GM18907 (cell line): ENCODE results near the gene ITPRIP.

Experiments used
- ATAC-seq: cut with Tn5 transposase; IDR thresholded peaks from one replicate; pipeline ENCODE4 v1.9.1; 2021; ENCODE audit warnings: mild to moderate bottlenecking, moderate library complexity; ENCODE audit not compliant: unreplicated experiment

ITPRIP gene

GRCh38 chr10:104337985-104338735 is at the start of gene ITPRIP:
ITPRIP (minus strand) TSS chr10:104338465; CDS start chr10:104316051, 22,414 bp downstream.
- peak; percentile 80 for ATAC-seq

- ATAC-seq: peak; percentile 87
These were observed 49.0 kb upstream of the ITPRIP start for GRCh38 chr10:104387130-104387888.

GRCh38 chr10:104380336-104380735 is 42.1 kb upstream of the ITPRIP start:
- ATAC-seq: no peak

GRCh38 chr10:104376784-104377300 is 38.6 kb upstream of the ITPRIP start:
- no peak for ATAC-seq

- no peak for ATAC-seq
These were observed 36.3 kb upstream of the ITPRIP start for GRCh38 chr10:104374591-104374990.

GRCh38 chr10:104371753-104372152 is 33.5 kb upstream of the ITPRIP start:
- ATAC-seq: no peak

- no peak for ATAC-seq
These were observed 30.1 kb upstream of the ITPRIP start for GRCh38 chr10:104368381-104368780.

GRCh38 chr10:104367904-104368303 is 29.6 kb upstream of the ITPRIP start:
- ATAC-seq: no peak

- ATAC-seq: no peak
These were observed 21.5 kb upstream of the ITPRIP start for GRCh38 chr10:104359811-104360210.

GRCh38 chr10:104353325-104354048 is 15.2 kb upstream of the ITPRIP start, which contains the start of gene CFAP58:
CFAP58 (plus strand) TSS chr10:104353833; CDS start chr10:104353898, 65 bp downstream.
- ATAC-seq: peak; percentile 76

- peak; percentile 17 for ATAC-seq
These were observed 13.7 kb upstream of the ITPRIP start for GRCh38 chr10:104351919-104352318.

- peak; percentile 22 for ATAC-seq
These were observed 12.9 kb upstream of the ITPRIP start for GRCh38 chr10:104351061-104351702.

GRCh38 chr10:104350127-104350635 is 11.9 kb upstream of the ITPRIP start:
- ATAC-seq: peak; percentile 52

- ATAC-seq: peak; percentile 51
These were observed 11.4 kb upstream of the ITPRIP start for GRCh38 chr10:104349623-104350126.

GRCh38 chr10:104348601-104349000 is 10.3 kb upstream of the ITPRIP start:
- ATAC-seq: no peak

GRCh38 chr10:104347295-104348045 is 9.2 kb upstream of the ITPRIP start:
- ATAC-seq: no peak

- no peak for ATAC-seq
These were observed 7.7 kb upstream of the ITPRIP start for GRCh38 chr10:104345941-104346340.

- no peak for ATAC-seq
These were observed 7.2 kb upstream of the ITPRIP start for GRCh38 chr10:104345515-104345914.

GRCh38 chr10:104344219-104344618 is 6.0 kb upstream of the ITPRIP start:
- ATAC-seq: no peak
